ENCODE measurements around the gene SPOCK1. TPM values are rescaled to one million over a fixed set of nuclear protein-coding genes. Genes with fewer than 3 reads are reported as not detected.
A peak's percentile ranks its signal among the peaks of the same experiment; 100 is the strongest.

The SPOCK1 gene
- total RNA-seq, 1 experiment from 2014 or later = 23.9 TPM

- intact Hi-C loops (cut with micrococcal nuclease; ENCODE audit: unreplicated experiment) = no loop called here
- Histone ChIP-seq H3K9me2 (ENCODE audit: insufficient read depth) (no peaks in the 10 kb centered on the region), H3K36me3 (ENCODE audit: low read depth) (no peaks in the 10 kb centered on the region), H3F3A (ENCODE audit: insufficient read depth, low read depth) (no peaks in the 10 kb centered on the region), H3K4me2 (no peak overlapping the region), H3K9me3 (ENCODE audit: insufficient read depth, low read depth) (no peaks in the 10 kb centered on the region), H2AFZ (no peak overlapping the region), H3K4me3 (no peak overlapping the region), H3K4me1 (replicated peaks; ENCODE audit: insufficient read depth) (no peaks in the 10 kb centered on the region), H3K27me3 (ENCODE audit: insufficient read depth, low read depth) (no peaks in the 10 kb centered on the region), H3K79me2 (ENCODE audit: low read depth) (no peaks in the 10 kb centered on the region), H3K27ac (no peak overlapping the region), H4K20me1 (ENCODE audit: insufficient read depth) (no peaks in the 10 kb centered on the region)
- no peak for DNase-seq
- no peak for TF ChIP-seq CTCF (conservative IDR thresholded peaks at IDR 0.05)
- no peak for TF ChIP-seq EZH2 (IDR thresholded peaks at IDR 0.05; ENCODE audit: low read depth)
- no TSS peak for BruUV-seq (replicated peaks)
- ChIA-PET POLR2A (ENCODE audit: unreplicated experiment) (no interaction called here), CTCF (no interaction called here)
Measured at GRCh38 chr5:137172258-137172657, 326.9 kb downstream of the SPOCK1 start.

- no peak overlapping the region for H3K4me2 ChIP-seq
- H3K27ac ChIP-seq = no peak overlapping the region
- intact Hi-C loops (cut with micrococcal nuclease; ENCODE audit: unreplicated experiment) = no loop called here
- no peak overlapping the region for H2AFZ ChIP-seq
- H3K9me2 ChIP-seq (ENCODE audit: insufficient read depth) = no peaks in the 10 kb centered on the region
- no peaks in the 10 kb centered on the region for H3K79me2 ChIP-seq (ENCODE audit: low read depth)
- H3F3A ChIP-seq (ENCODE audit: insufficient read depth, low read depth) = no peaks in the 10 kb centered on the region
- ChIA-PET CTCF (no interaction called here), POLR2A (ENCODE audit: unreplicated experiment) (no interaction called here)
- no peak overlapping the region for H3K4me3 ChIP-seq
- BruUV-seq (replicated peaks) = no TSS peak
- H4K20me1 ChIP-seq (ENCODE audit: insufficient read depth) = no peaks in the 10 kb centered on the region
- H3K27me3 ChIP-seq (ENCODE audit: insufficient read depth, low read depth) = no peaks in the 10 kb centered on the region
- DNase-seq = no peak
- H3K9me3 ChIP-seq (ENCODE audit: insufficient read depth, low read depth) = no peaks in the 10 kb centered on the region
- H3K4me1 ChIP-seq (replicated peaks; ENCODE audit: insufficient read depth) = peaks cover 12% of the 10 kb centered on the region
- H3K36me3 ChIP-seq (ENCODE audit: low read depth) = no peaks in the 10 kb centered on the region
- no peak for TF ChIP-seq CTCF (conservative IDR thresholded peaks at IDR 0.05)
- no peak for TF ChIP-seq EZH2 (IDR thresholded peaks at IDR 0.05; ENCODE audit: low read depth)
Measured at GRCh38 chr5:137167187-137167586, 331.9 kb downstream of the SPOCK1 start.

- Histone ChIP-seq H4K20me1 (ENCODE audit: insufficient read depth) (no peaks in the 10 kb centered on the region), H3K9me3 (ENCODE audit: insufficient read depth, low read depth) (no peaks in the 10 kb centered on the region), H2AFZ (no peak overlapping the region), H3F3A (ENCODE audit: insufficient read depth, low read depth) (no peaks in the 10 kb centered on the region), H3K4me1 (replicated peaks; ENCODE audit: insufficient read depth) (peaks cover 12% of the 10 kb centered on the region), H3K9me2 (ENCODE audit: insufficient read depth) (no peaks in the 10 kb centered on the region), H3K79me2 (ENCODE audit: low read depth) (no peaks in the 10 kb centered on the region), H3K27ac (no peak overlapping the region), H3K27me3 (ENCODE audit: insufficient read depth, low read depth) (no peaks in the 10 kb centered on the region), H3K36me3 (ENCODE audit: low read depth) (no peaks in the 10 kb centered on the region), H3K4me3 (no peak overlapping the region), H3K4me2 (peak overlapping the region; percentile 53)
- DNase-seq = no peak
- CTCF ChIA-PET = no interaction called here
- POLR2A ChIA-PET (ENCODE audit: unreplicated experiment) = no interaction called here
- intact Hi-C loops (cut with micrococcal nuclease; ENCODE audit: unreplicated experiment) = no loop called here
- TF ChIP-seq EZH2 (IDR thresholded peaks at IDR 0.05; ENCODE audit: low read depth) (no peak), CTCF (conservative IDR thresholded peaks at IDR 0.05) (no peak)
- BruUV-seq (replicated peaks) = no TSS peak
Measured at GRCh38 chr5:137164961-137165360, 334.2 kb downstream of the SPOCK1 start.

All from PC-9 (cell line).